B cell (primary cell): ENCODE measurements around the gene DGKB.

Experiments
- CTCF ChIP-seq: fragments of 200-600 bp; IDR thresholded peaks from one replicate; pipeline ENCODE4 v1.8.0; 2022; ENCODE audit warnings: antibody characterized with exemption, mild to moderate bottlenecking
- EZH2 ChIP-seq: IDR thresholded peaks from 2 replicates; pipeline ENCODE4 v1.6.1; 2012; ENCODE audit warnings: borderline replicate concordance, low read depth, mild to moderate bottlenecking, moderate library complexity, low read length; ENCODE audit not compliant: insufficient read depth, poor library complexity, severe bottlenecking

- TF ChIP-seq CTCF, result no peak
- no peak for TF ChIP-seq EZH2
Observed at GRCh38 chr7:14937581-14937980, 35.0 kb upstream of the DGKB start.
